HG03565 (cell line): ENCODE measurements around the gene DGCR8.

Experiments used
- ATAC-seq: cut with Tn5 transposase; IDR thresholded peaks from one replicate; pipeline ENCODE4 v1.9.1; 2021; ENCODE audit warnings: mild to moderate bottlenecking, moderate library complexity; ENCODE audit not compliant: unreplicated experiment

Gene DGCR8

GRCh38 chr22:20079745-20080444 is at the start of gene DGCR8:
Gene DGCR8, plus strand, starts transcription at chr22:20080241. Its CDS starts 5,723 bp downstream, at chr22:20085964.
- peak; percentile 75 for ATAC-seq

- ATAC-seq = no peak
Measured at GRCh38 chr22:20031732-20032406, 48.2 kb upstream of the DGCR8 start.

GRCh38 chr22:20032407-20032991 is 47.5 kb upstream of the DGCR8 start:
- ATAC-seq = no peak

GRCh38 chr22:20033045-20033706 is 46.9 kb upstream of the DGCR8 start:
- no peak for ATAC-seq

GRCh38 chr22:20034143-20034542 is 45.9 kb upstream of the DGCR8 start:
- no peak for ATAC-seq

- ATAC-seq = no peak
Measured at GRCh38 chr22:20035375-20036083, 44.5 kb upstream of the DGCR8 start.

GRCh38 chr22:20036084-20036482 is 44.0 kb upstream of the DGCR8 start:
- ATAC-seq = no peak

- no peak for ATAC-seq
Measured at GRCh38 chr22:20036535-20037392, 43.3 kb upstream of the DGCR8 start.

- ATAC-seq = no peak
Measured at GRCh38 chr22:20037419-20037818, 42.6 kb upstream of the DGCR8 start.

- ATAC-seq = no peak
Measured at GRCh38 chr22:20038574-20038973, 41.5 kb upstream of the DGCR8 start.

- ATAC-seq = no peak
Measured at GRCh38 chr22:20039683-20040325, 40.2 kb upstream of the DGCR8 start.

- no peak for ATAC-seq
Measured at GRCh38 chr22:20040327-20041200, 39.5 kb upstream of the DGCR8 start.

GRCh38 chr22:20043057-20043996 is 36.7 kb upstream of the DGCR8 start:
- ATAC-seq = no peak

- no peak for ATAC-seq
Measured at GRCh38 chr22:20043997-20044342, 36.1 kb upstream of the DGCR8 start.

GRCh38 chr22:20044495-20045151 is 35.4 kb upstream of the DGCR8 start:
- no peak for ATAC-seq

- no peak for ATAC-seq
Measured at GRCh38 chr22:20046730-20047129, 33.3 kb upstream of the DGCR8 start.

GRCh38 chr22:20051927-20052308 is 28.1 kb upstream of the DGCR8 start:
- no peak for ATAC-seq
